22Rv1 (cell line): ENCODE results near the gene LHX3.

ENCODE experiments used
- CTCF ChIP-seq: fragments of 450-650 bp; IDR thresholded peaks from 2 replicates; pipeline ENCODE4 v1.5.1; 2017; ENCODE audit warnings: mild to moderate bottlenecking
- ZFX ChIP-seq: fragments of 450-650 bp; IDR thresholded peaks from 2 replicates; pipeline ENCODE4 v1.6.1; 2017; ENCODE audit warnings: antibody characterized with exemption, borderline replicate concordance

- TF ChIP-seq CTCF (no peak; the same call in 1 of the 2 replicates), ZFX (no peak)
These were observed 8.4 kb downstream of the LHX3 start for GRCh38 chr9:136196404-136197083.
